Esophagus squamous epithelium (tissue), 4 donors: ENCODE results near the gene CST3.

Source experiments
- POLR2A ChIP-seq, 4 donors: fragments of 450-650 bp; IDR thresholded peaks; one replicate each; pipeline ENCODE4 v1.6.1; 2017; ENCODE audit warnings: antibody characterized with exemption in 4 of 4, mild to moderate bottlenecking in 4 of 4, moderate library complexity in 3 of 4
- TF ChIP-seq, protein P1 (sequence below), 6 experiments: fragments of 450-650 bp in 4 of 6; fragments of 200-600 bp in 2 of 6; sonication (generic) in 2 of 6; IDR thresholded peaks; one replicate each; pipeline ENCODE4 v1.5.1; 2016 to 2019; ENCODE audit warnings: antibody characterized with exemption in 6 of 6, mild to moderate bottlenecking in 4 of 6, moderate library complexity in 4 of 6

DNA sequence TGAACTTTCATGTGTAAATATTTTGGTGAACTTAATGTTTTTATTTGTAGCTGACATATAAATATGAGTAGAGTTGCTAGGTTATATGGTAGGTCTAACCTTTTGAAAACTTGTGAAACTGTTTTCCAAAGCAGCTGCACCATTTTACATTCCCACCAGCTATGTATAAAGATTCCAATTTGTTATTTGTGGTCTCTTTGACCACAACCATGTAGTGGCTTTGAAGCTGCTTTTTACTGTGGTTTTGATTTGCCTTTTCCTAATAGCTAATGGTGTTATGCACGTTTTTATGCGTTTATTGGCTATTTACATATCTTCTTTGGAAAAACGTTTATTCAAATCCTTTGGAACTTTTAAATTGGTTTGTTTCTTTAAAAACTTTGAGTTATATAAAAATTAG is 10.3 kb downstream of the CST3 start:
- TF ChIP-seq, protein P1, sequence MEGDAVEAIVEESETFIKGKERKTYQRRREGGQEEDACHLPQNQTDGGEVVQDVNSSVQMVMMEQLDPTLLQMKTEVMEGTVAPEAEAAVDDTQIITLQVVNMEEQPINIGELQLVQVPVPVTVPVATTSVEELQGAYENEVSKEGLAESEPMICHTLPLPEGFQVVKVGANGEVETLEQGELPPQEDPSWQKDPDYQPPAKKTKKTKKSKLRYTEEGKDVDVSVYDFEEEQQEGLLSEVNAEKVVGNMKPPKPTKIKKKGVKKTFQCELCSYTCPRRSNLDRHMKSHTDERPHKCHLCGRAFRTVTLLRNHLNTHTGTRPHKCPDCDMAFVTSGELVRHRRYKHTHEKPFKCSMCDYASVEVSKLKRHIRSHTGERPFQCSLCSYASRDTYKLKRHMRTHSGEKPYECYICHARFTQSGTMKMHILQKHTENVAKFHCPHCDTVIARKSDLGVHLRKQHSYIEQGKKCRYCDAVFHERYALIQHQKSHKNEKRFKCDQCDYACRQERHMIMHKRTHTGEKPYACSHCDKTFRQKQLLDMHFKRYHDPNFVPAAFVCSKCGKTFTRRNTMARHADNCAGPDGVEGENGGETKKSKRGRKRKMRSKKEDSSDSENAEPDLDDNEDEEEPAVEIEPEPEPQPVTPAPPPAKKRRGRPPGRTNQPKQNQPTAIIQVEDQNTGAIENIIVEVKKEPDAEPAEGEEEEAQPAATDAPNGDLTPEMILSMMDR (IDR thresholded peaks at IDR 0.05): no peak
- no peak for TF ChIP-seq POLR2A (IDR thresholded peaks at IDR 0.05)
